ENCODE measurements around the gene SLC23A2. TPM values are rescaled to one million over a fixed set of nuclear protein-coding genes. Genes with fewer than 3 reads are reported as not detected.
"Not testable (repeated sequence)": the region's sequence is repeated elsewhere in the genome, so short reads cannot be mapped to it uniquely, and the experiment has no call there.

Gene SLC23A2
- total and polyA plus RNA-seq, 7 donors = 0.60 to 15.2 (median 10.9) TPM

GRCh38 chr20:4881006-4881730 lies 120.1 kb downstream of the SLC23A2 start:
- TF ChIP-seq EP300 (IDR thresholded peaks at IDR 0.05) (no peak), POLR2A (IDR thresholded peaks at IDR 0.05) (no peak), POLR2AphosphoS5 (IDR thresholded peaks at IDR 0.05) (no peak)
- TF ChIP-seq, protein P1, sequence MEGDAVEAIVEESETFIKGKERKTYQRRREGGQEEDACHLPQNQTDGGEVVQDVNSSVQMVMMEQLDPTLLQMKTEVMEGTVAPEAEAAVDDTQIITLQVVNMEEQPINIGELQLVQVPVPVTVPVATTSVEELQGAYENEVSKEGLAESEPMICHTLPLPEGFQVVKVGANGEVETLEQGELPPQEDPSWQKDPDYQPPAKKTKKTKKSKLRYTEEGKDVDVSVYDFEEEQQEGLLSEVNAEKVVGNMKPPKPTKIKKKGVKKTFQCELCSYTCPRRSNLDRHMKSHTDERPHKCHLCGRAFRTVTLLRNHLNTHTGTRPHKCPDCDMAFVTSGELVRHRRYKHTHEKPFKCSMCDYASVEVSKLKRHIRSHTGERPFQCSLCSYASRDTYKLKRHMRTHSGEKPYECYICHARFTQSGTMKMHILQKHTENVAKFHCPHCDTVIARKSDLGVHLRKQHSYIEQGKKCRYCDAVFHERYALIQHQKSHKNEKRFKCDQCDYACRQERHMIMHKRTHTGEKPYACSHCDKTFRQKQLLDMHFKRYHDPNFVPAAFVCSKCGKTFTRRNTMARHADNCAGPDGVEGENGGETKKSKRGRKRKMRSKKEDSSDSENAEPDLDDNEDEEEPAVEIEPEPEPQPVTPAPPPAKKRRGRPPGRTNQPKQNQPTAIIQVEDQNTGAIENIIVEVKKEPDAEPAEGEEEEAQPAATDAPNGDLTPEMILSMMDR (IDR thresholded peaks at IDR 0.05) = no peak
- no peak for DNase-seq
- intact Hi-C loops (cut with DNase I) = no loop called here
- H3K27me3 ChIP-seq = no peaks in the 10 kb centered on the region
- 82 to 91% methylated on average over 9 of the region's 9 CpGs for WGBS, 2 donors
- H3K4me1 ChIP-seq = no peaks in the 10 kb centered on the region
- no peak overlapping the region for H3K27ac ChIP-seq
- H3K9me3 ChIP-seq = no peaks in the 10 kb centered on the region
- peaks cover 0 to 47% (median 3%) of the 10 kb centered on the region in 4 donors for H3K36me3 ChIP-seq
- no peak overlapping the region for H3K4me3 ChIP-seq

- WGBS, 2 donors = 68 to 84% methylated on average over 5 of the region's 5 CpGs
- H3K27ac ChIP-seq = no peak overlapping the region
- H3K9me3 ChIP-seq = no peaks in the 10 kb centered on the region
- H3K27me3 ChIP-seq = no peaks in the 10 kb centered on the region
- no peak for DNase-seq
- intact Hi-C loops (cut with DNase I) = no loop called here
- no peak overlapping the region for H3K4me3 ChIP-seq
- TF ChIP-seq POLR2AphosphoS5 (IDR thresholded peaks at IDR 0.05) (no peak), EP300 (IDR thresholded peaks at IDR 0.05) (no peak), POLR2A (IDR thresholded peaks at IDR 0.05) (no peak)
- TF ChIP-seq, protein P1 (IDR thresholded peaks at IDR 0.05) = no peak
- H3K4me1 ChIP-seq = no peaks in the 10 kb centered on the region
- H3K36me3 ChIP-seq = peaks cover 0 to 52% (median 3%) of the 10 kb centered on the region in 4 donors
Observed at GRCh38 chr20:4880051-4880450, 121.3 kb downstream of the SLC23A2 start.

GRCh38 chr20:4878099-4878498 lies 123.2 kb downstream of the SLC23A2 start:
- 76 to 79% methylated on average over 5 of the region's 5 CpGs for WGBS, 2 donors
- peaks cover 0 to 51% (median 10%) of the 10 kb centered on the region in 4 donors for H3K36me3 ChIP-seq
- intact Hi-C loops (cut with DNase I); H3K27ac ChIP-seq; H3K9me3 ChIP-seq; DNase-seq; H3K27me3 ChIP-seq; H3K4me1 ChIP-seq; H3K4me3 ChIP-seq: not testable (repeated sequence)

GRCh38 chr20:4876731-4877130 lies 124.6 kb downstream of the SLC23A2 start:
- Histone ChIP-seq H3K27ac (no peak overlapping the region), H3K27me3 (no peaks in the 10 kb centered on the region), H3K36me3 (peaks cover 0 to 59% (median 10%) of the 10 kb centered on the region in 4 donors), H3K9me3 (no peaks in the 10 kb centered on the region), H3K4me1 (no peaks in the 10 kb centered on the region), H3K4me3 (no peak overlapping the region)
- DNase-seq = no peak
- intact Hi-C loops (cut with DNase I) = no loop called here
- TF ChIP-seq EP300 (IDR thresholded peaks at IDR 0.05) (no peak), POLR2A (IDR thresholded peaks at IDR 0.05) (no peak), POLR2AphosphoS5 (IDR thresholded peaks at IDR 0.05) (no peak)
- TF ChIP-seq, protein P1 (IDR thresholded peaks at IDR 0.05) = no peak
- WGBS, 2 donors = 93% methylated on average over 5 of the region's 5 CpGs

DNA sequence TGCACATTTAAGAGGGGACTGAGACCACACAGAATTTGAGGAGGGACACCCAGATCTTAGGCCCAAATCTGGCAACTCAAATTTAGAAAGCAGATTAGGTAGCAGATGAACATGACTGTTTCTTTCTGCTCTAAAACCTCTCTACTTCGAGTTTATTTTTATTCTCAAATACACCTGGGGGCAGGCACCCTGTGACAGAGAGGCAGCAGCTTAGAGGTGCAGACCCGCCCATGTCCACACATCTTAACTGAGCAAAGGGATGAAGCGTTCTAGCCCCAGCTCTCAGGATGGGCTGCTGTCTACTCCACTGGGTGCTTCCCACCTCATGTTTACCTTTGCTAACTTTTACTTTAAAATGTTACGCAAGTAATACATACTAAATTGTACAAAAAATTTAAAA lies 125.0 kb downstream of the SLC23A2 start:
- TF ChIP-seq, protein P1 (IDR thresholded peaks at IDR 0.05) = no peak
- no peak for TF ChIP-seq EP300 (IDR thresholded peaks at IDR 0.05)
- no peak for TF ChIP-seq POLR2A (IDR thresholded peaks at IDR 0.05)
- no peak for TF ChIP-seq POLR2AphosphoS5 (IDR thresholded peaks at IDR 0.05)
- 89 to 91% methylated on average over 4 of the region's 4 CpGs for WGBS, 2 donors
- Histone ChIP-seq H3K27ac (no peak overlapping the region), H3K36me3 (peaks cover 0 to 59% (median 10%) of the 10 kb centered on the region in 4 donors), H3K27me3 (no peaks in the 10 kb centered on the region), H3K9me3 (no peaks in the 10 kb centered on the region), H3K4me3 (no peak overlapping the region), H3K4me1 (no peaks in the 10 kb centered on the region)
- intact Hi-C loops (cut with DNase I) = no loop called here
- DNase-seq = no peak

Measured in sigmoid colon (tissue), 7 donors.